Body of pancreas (tissue), 4 donors: ENCODE results near the gene OR4F17.
"Not testable (repeated sequence)": the region's sequence is repeated elsewhere in the genome, so short reads cannot be mapped to it uniquely, and the experiment has no call there.

Experiments
- CTCF ChIP-seq, 7 experiments: fragments of 450-650 bp in 4 of 7; fragments of 200-600 bp in 3 of 7; sonication (generic) in 3 of 7; IDR thresholded peaks; one replicate each; pipeline ENCODE4 v1.5.1; 2016 to 2019; ENCODE audit warnings: antibody characterized with exemption in 7 of 7
- POLR2A ChIP-seq, 3 donors: fragments of 450-650 bp; IDR thresholded peaks; one replicate each; pipeline ENCODE4 v1.6.1; 2016; ENCODE audit warnings: antibody characterized with exemption in 3 of 3, mild to moderate bottlenecking in 2 of 3

GRCh38 chr19:106804-107203, at the start of gene OR4F17:
- not testable (repeated sequence) for TF ChIP-seq POLR2A, CTCF (IDR thresholded peaks at IDR 0.05)
